Activated naive CD8-positive, alpha-beta T cell treated with anti-CD3 and anti-CD28 coated beads for 36 hours (primary cell): Measurements from ENCODE around the gene ZNF579. TPM values are rescaled to one million over a fixed set of nuclear protein-coding genes. Genes with fewer than 3 reads are reported as not detected.
A peak's percentile ranks its signal among the peaks of the same experiment; 100 is the strongest.

Experiments used
- DNase-seq: peaks from one replicate; pipeline ENCODE4 v3.0.0; 2021
- H3K27ac Mint-ChIP-seq: one replicate; pipeline ENCODE4 v1.8.0; 2022; ENCODE audit warnings: mild to moderate bottlenecking, moderate library complexity, mixed read lengths
- H3K27me3 Mint-ChIP-seq: one replicate; pipeline ENCODE4 v1.8.0; 2022; ENCODE audit warnings: mild to moderate bottlenecking, mixed read lengths
- H3K36me3 Mint-ChIP-seq: one replicate; pipeline ENCODE4 v1.8.0; 2021; ENCODE audit warnings: mild to moderate bottlenecking, mixed read lengths
- H3K4me1 Mint-ChIP-seq: one replicate; pipeline ENCODE4 v1.8.0; 2021; ENCODE audit warnings: mixed read lengths
- H3K4me3 Mint-ChIP-seq: one replicate; pipeline ENCODE4 v1.8.0; 2022; ENCODE audit warnings: mild to moderate bottlenecking, moderate library complexity, mixed read lengths
- H3K9me3 Mint-ChIP-seq: one replicate; pipeline ENCODE4 v1.8.0; 2022; ENCODE audit warnings: mixed read lengths
- total RNA-seq, 2 experiments: library from RNA; stranded (reverse); gene quantifications; one replicate each; pipeline ENCODE4 v1.2.3, GENCODE V29; 2021

The ZNF579 gene
- total RNA-seq, 2 experiments from 2014 or later: 5.5 to 6.1 TPM

DNA sequence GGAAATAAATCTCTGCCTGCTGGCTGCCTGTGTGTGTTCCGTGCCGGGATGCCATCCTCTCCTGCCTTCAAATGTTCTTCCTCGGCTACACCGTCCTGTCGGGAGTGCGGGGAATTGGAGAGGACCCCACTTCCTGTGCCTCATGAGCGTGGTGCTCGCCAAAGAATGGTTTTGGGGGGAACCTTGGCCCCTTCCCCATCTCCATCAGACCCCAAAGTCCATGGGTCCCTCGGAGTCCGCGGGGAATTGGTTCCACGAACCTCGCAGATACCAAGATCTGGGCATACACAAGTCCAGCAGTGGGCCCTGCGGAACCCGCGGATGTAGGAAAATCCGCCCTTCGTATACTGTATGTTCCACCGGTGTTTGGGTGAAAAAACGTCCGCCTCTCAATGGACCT, 22.5 kb upstream of the ZNF579 start:
- no peak for DNase-seq
- peaks cover 3% of the 10 kb centered on the region for H3K9me3 Mint-ChIP-seq
- peak overlapping the region; percentile 57 for H3K27ac Mint-ChIP-seq
- H3K27me3 Mint-ChIP-seq: no peaks in the 10 kb centered on the region
- H3K4me1 Mint-ChIP-seq: peaks cover 39% of the 10 kb centered on the region
- no peak overlapping the region for H3K4me3 Mint-ChIP-seq
- H3K36me3 Mint-ChIP-seq: peaks cover 20% of the 10 kb centered on the region

- Mint-ChIP-seq H3K27me3 (no peaks in the 10 kb centered on the region), H3K4me1 (peaks cover 36% of the 10 kb centered on the region), H3K36me3 (peaks cover 18% of the 10 kb centered on the region), H3K4me3 (no peak overlapping the region), H3K9me3 (peaks cover 3% of the 10 kb centered on the region), H3K27ac (no peak overlapping the region)
- no peak for DNase-seq
Observed at GRCh38 chr19:55602104-55603001, 21.7 kb upstream of the ZNF579 start.

DNA sequence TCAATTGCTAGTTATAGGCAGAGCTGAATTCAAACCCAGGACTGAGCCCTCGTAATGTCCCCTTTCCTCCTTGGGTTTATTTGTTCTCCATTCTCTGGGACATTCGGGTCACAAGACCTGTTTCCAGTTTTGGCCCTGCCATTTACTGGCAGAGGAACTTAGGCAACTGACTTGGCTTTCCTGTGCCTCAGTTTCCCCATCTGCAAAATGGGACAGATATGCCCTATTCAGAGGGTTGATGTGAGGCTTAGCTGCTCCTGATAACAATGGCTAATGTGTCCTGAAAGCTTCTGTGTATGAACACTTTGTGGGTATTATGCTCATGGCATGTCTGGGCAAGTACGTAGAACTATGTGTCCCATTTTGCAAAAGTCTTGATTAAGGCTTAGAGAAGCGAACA, 20.4 kb upstream of the ZNF579 start:
- Mint-ChIP-seq H3K4me1 (peaks cover 26% of the 10 kb centered on the region), H3K36me3 (peaks cover 25% of the 10 kb centered on the region), H3K9me3 (peaks cover 3% of the 10 kb centered on the region), H3K27me3 (no peaks in the 10 kb centered on the region), H3K4me3 (peak overlapping the region; percentile 80), H3K27ac (peak overlapping the region; percentile 73)
- DNase-seq: no peak

- peaks cover 25% of the 10 kb centered on the region for H3K4me1 Mint-ChIP-seq
- peak overlapping the region; percentile 73 for H3K27ac Mint-ChIP-seq
- H3K4me3 Mint-ChIP-seq: peak overlapping the region; percentile 80
- no peak for DNase-seq
- H3K36me3 Mint-ChIP-seq: peaks cover 29% of the 10 kb centered on the region
- H3K27me3 Mint-ChIP-seq: no peaks in the 10 kb centered on the region
- peaks cover 3% of the 10 kb centered on the region for H3K9me3 Mint-ChIP-seq
Observed at GRCh38 chr19:55600662-55601028, 20.0 kb upstream of the ZNF579 start.

DNA sequence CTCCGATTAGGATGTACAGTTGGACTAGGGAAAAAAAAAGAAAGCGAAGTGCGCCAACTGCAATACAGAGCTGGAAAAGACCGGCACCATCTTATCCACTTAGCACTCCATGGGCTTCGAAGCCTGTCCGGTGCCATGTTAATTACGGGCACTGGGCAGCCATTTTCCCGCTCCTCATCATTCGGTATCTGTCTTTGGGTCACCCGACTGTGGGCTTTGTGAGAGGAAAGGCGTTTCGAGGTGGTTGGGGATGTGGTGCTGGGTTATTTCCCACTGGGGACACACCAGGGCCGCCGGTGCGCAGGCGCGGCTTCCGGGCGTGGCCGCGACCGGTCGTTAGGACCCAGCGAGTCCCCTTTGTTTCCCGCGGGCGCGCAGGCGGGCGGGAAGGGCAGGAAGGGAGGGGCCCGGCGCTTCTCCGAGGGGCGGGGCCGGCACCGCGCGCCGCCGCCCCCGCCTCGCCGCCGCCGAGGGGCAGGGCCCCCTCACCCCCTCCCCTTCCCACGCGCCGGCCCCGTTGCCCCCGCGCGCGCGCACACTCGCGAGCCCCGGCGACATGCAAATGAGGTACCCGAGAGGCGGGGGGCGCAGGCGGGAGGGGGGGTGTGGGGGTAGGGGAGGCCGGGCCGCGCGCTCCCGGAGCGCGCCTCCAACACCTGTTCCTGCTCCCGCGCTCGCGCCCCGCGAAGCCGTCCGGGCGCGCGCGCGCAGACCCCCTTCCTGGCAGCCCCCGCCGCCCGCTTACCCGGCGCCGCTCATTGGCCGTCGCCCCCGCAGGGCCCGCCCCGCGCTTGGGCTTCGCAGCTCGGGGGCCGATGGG, 19.4 kb upstream of the ZNF579 start, which contains the start of gene ZNF524:
Gene ZNF524, plus strand, starts transcription at position 447 of the 820 bp plus-strand sequence. CDS start 1,825 bp downstream, outside the sequence.
- peaks cover 25% of the 10 kb centered on the region for H3K4me1 Mint-ChIP-seq
- no peaks in the 10 kb centered on the region for H3K27me3 Mint-ChIP-seq
- peaks cover 3% of the 10 kb centered on the region for H3K9me3 Mint-ChIP-seq
- peak within 1 kb of the TSS; percentile 100 for H3K27ac Mint-ChIP-seq
- H3K36me3 Mint-ChIP-seq: peaks cover 35% of the 10 kb centered on the region
- peak; percentile 90 for DNase-seq
- peak within 1 kb of the TSS; percentile 98 for H3K4me3 Mint-ChIP-seq

GRCh38 chr19:55599468-55599841, 18.8 kb upstream of the ZNF579 start, which contains the start of gene FIZ1:
TSS of gene FIZ1 (minus strand) at chr19:55599517. CDS start at chr19:55597865, 1,652 bp downstream.
- Mint-ChIP-seq H3K27me3 (no peaks in the 10 kb centered on the region), H3K36me3 (peaks cover 39% of the 10 kb centered on the region), H3K27ac (peak within 1 kb of the TSS; percentile 100), H3K9me3 (peaks cover 3% of the 10 kb centered on the region), H3K4me1 (peaks cover 20% of the 10 kb centered on the region), H3K4me3 (peak within 1 kb of the TSS; percentile 98)
- peak; percentile 96 for DNase-seq

DNA sequence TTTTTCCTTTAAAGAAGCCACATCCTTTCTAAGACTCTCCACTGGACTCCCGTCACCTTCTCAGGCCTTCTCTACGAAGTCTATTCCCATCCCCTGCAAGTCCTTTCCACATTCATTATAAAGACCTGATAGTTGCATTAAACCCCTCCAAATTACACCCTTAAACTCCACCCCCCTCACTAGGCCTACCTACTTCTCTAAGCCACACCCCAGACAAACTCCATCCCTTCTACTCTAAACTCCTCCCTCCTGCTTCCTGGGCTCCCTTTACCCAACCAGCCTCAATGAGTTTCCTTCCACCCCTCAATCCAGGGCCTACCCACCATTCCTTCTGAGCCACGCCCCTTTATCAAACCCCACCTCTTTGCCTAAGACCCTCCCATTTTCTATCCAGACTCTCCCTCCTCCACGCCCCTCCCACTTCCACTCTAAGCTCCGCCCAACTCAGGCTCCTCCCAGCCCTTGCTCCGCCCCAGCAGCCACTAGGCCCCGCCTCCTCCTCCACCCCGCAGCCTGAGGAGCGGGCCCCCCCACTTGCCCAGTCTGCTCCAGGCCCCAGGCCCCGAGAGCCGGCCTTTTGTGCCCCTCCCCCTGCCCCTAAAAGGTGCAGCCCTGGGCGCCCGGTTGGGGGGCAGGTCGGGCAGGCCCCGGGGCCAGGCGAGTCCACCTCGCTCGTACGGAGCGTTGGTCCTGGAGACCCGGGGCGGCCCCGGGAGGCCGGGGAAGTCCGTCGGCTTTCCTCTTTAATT, 18.2 kb upstream of the ZNF579 start:
- Mint-ChIP-seq H3K27me3 (no peaks in the 10 kb centered on the region), H3K4me3 (peak overlapping the region; percentile 98), H3K4me1 (peaks cover 18% of the 10 kb centered on the region), H3K36me3 (peaks cover 39% of the 10 kb centered on the region), H3K9me3 (peaks cover 3% of the 10 kb centered on the region), H3K27ac (peak overlapping the region; percentile 100)
- peak; percentile 93 for DNase-seq

DNA sequence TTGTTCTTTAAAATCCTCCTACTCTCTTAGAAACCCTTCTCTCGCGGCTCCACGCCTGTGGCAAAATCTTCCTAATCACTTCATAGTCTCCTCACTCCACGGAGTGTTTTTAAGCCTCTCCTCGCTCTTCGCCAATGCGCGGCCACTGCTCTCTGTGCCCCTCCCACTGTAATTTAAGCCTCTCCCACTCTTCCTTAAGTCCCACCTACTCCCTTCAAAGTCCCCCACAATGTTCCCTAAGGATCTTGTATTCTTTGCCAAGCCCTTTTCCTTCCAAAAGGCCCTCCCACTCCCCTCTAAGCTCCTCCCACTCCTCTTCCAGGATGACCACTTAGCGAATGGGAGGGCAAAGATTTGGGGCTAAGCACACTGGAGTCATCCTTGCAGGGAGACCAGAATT, 17.4 kb upstream of the ZNF579 start:
- peaks cover 14% of the 10 kb centered on the region for H3K4me1 Mint-ChIP-seq
- DNase-seq: no peak
- peaks cover 33% of the 10 kb centered on the region for H3K36me3 Mint-ChIP-seq
- no peaks in the 10 kb centered on the region for H3K27me3 Mint-ChIP-seq
- H3K4me3 Mint-ChIP-seq: no peak overlapping the region
- H3K9me3 Mint-ChIP-seq: peaks cover 3% of the 10 kb centered on the region
- no peak overlapping the region for H3K27ac Mint-ChIP-seq

DNA sequence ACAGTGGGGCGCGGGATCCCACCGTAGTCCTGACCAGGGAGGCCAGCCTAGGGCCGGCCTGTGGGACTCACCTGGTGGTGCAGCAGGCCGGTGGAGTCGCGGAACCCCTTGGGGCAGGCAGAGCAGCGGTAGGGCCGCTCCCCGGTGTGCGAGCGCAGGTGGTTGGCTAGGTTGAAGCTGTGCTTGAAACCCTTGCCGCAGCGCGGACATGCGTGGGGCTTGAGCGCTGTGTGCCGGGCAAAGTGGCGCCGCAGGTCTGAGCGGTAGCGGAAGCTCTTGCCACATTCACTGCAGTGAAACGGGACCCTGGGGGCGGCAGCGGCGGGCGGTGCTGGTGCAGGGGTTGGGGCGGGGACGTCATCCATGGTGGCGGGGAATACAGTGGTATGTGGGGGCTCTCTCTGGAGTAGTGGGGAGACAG, 16.9 kb upstream of the ZNF579 start:
- Mint-ChIP-seq H3K4me1 (peaks cover 14% of the 10 kb centered on the region), H3K27me3 (no peaks in the 10 kb centered on the region), H3K36me3 (peaks cover 33% of the 10 kb centered on the region), H3K27ac (no peak overlapping the region), H3K9me3 (peaks cover 3% of the 10 kb centered on the region), H3K4me3 (no peak overlapping the region)
- no peak for DNase-seq

- Mint-ChIP-seq H3K27me3 (no peaks in the 10 kb centered on the region), H3K4me3 (no peak overlapping the region), H3K27ac (no peak overlapping the region), H3K9me3 (peaks cover 3% of the 10 kb centered on the region), H3K4me1 (peaks cover 14% of the 10 kb centered on the region), H3K36me3 (peaks cover 33% of the 10 kb centered on the region)
- no peak for DNase-seq
Observed at GRCh38 chr19:55596304-55596703, 15.7 kb upstream of the ZNF579 start.

- H3K27me3 Mint-ChIP-seq: no peaks in the 10 kb centered on the region
- H3K4me1 Mint-ChIP-seq: peaks cover 9% of the 10 kb centered on the region
- H3K4me3 Mint-ChIP-seq: no peak overlapping the region
- peaks cover 33% of the 10 kb centered on the region for H3K36me3 Mint-ChIP-seq
- no peak for DNase-seq
- H3K27ac Mint-ChIP-seq: no peak overlapping the region
- peaks cover 3% of the 10 kb centered on the region for H3K9me3 Mint-ChIP-seq
Observed at GRCh38 chr19:55594996-55595545, 14.4 kb upstream of the ZNF579 start.

DNA sequence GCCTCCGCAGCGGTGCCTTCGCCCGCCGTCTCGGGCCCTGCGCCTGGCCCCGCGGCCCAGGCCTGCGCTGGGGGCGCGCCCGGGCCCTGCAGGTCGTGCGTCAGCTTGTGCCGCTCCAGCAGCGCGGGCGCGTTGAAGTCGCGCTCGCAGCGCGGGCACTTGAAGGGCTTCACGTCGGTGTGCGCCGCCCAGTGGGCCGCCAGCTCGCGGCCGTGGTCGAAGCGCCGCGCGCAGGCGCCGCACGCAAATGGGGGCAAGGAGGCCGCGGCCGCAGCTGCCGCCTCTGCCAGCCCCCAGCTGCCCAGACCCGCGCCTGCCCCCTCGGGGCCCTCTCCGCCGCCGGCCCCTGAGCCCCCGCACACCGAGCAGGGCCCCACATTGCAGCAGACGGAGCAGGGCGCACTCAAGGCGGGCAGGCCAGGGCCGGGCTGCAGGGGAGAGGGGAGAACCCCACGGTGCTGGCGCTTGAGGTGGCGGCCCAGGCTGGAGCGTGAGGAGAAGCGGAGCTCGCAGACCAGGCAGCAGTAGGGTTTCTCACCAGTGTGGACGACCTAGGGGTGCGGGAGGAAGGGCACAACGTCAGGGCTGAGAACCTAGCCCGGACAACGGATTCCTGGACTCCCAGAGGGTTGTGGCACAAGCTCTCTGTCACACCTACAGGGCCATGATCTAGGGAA, 12.6 kb upstream of the ZNF579 start:
- no peaks in the 10 kb centered on the region for H3K27me3 Mint-ChIP-seq
- peaks cover 4% of the 10 kb centered on the region for H3K4me1 Mint-ChIP-seq
- no peak for DNase-seq
- peaks cover 29% of the 10 kb centered on the region for H3K36me3 Mint-ChIP-seq
- H3K27ac Mint-ChIP-seq: peak overlapping the region; percentile 28
- no peaks in the 10 kb centered on the region for H3K9me3 Mint-ChIP-seq
- H3K4me3 Mint-ChIP-seq: no peak overlapping the region

DNA sequence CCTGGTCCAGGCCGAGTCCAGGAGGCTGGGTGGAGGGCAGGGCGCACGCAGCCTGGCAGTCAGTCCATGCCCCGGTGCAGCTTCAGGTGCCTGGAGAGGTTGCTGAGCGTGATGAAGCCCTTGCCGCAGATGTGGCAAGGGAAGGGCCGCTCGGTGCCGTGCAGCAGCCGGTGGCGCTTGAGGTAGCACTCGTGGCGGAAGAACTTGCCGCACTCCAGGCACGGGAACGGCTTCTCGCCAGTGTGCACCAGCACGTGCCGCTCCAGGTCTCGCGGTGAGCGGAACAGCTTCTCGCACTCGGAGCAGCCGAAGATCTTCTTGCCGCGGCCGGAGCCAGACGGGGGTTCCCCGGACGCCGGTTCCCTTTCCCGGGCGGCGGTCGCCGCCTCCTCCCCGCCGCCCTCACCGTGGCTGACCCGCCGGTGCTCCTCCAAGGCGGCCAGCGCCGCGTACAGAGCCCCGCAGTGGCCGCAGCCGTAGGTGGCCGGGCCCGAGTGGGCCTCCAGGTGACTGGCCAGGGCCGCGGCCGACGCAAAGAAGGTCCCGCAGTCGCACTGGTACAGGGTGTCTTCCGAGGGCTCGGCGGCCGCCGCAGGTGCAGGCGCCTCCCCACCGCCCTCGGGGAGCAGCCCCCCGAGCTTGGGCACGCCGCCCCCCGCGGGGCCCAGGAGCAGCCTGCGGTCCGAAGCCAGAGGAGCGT, 11.9 kb upstream of the ZNF579 start:
- Mint-ChIP-seq H3K9me3 (no peaks in the 10 kb centered on the region), H3K27ac (no peak overlapping the region), H3K4me1 (no peaks in the 10 kb centered on the region), H3K4me3 (no peak overlapping the region), H3K36me3 (peaks cover 26% of the 10 kb centered on the region), H3K27me3 (no peaks in the 10 kb centered on the region)
- no peak for DNase-seq
